SIG-M5 treated with dmso at 0.1 percent for 504 hours (cell line): Measurements from ENCODE around the gene SHROOM2.
A peak's percentile ranks its signal among the peaks of the same experiment; 100 is the strongest.

Source experiments
- DNase-seq: peaks from one replicate; lab custom pipeline; 2025; ENCODE audit not compliant: unreplicated experiment; lab: John Stamatoyannopoulos, UW

The SHROOM2 gene

GRCh38 chrX:9895225-9895912 is 109.1 kb downstream of the SHROOM2 start:
- no peak for DNase-seq

DNA sequence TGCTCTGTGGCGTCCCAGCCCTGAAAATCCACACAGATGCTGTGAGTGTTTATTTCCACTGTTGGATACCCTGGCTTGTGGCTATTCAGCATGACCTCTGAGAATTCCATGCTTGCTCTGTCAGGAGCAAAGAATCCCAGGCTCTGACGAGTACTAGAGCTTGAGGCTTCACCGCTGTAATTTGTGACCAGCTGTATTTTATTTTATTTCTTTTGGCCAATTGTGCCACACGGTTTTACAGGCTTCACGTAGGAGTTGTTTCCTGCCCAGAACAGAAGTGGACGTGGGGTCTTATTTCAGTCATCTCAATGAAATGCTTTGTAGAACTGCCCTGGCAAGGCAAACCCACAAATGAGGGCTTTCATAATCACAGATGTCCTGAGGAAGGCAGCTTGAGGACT is 111.5 kb downstream of the SHROOM2 start:
- no peak for DNase-seq

- no peak for DNase-seq
Observed at GRCh38 chrX:9899640-9900111, 113.4 kb downstream of the SHROOM2 start.

GRCh38 chrX:9902656-9903055 is 116.4 kb downstream of the SHROOM2 start:
- no peak for DNase-seq

DNA sequence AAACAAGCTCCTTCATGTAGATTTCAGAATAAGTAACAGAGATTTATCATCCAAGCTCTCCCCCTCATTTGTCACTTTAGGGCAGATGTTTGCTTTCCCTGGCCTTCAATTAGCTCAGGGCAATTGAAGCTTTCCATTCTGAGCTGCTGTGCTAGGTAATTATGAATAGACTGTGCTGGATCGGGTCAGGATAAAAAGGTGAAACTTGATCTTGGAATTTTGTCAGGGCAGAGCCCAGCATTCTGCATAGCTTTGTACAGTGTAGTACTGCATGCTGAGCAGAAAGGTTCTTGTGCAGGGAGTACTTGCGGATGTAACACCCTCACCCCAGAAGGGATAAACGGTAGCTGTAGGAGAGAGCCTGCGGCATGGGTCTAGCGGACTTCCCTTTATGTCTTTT is 116.9 kb downstream of the SHROOM2 start:
- no peak for DNase-seq

DNA sequence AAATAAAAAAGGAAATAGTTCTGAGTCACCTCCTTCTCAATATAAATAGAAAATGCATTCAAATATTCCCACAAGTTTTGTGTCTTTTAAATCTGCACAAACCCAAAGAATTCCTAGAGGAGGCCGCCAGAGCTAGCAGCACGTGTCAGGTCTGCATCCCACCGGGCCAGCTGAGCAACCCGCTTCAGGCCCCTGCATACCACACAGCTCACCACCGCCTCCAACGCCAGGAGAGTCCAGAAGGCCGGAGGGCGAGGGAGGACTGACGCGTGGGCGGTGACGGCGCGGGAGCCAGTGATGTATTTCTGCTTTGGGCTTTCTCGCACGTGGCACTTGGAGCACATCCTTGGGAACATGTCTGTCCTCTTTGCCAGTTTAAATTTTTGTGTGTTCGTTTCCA is 119.1 kb downstream of the SHROOM2 start:
- no peak for DNase-seq

DNA sequence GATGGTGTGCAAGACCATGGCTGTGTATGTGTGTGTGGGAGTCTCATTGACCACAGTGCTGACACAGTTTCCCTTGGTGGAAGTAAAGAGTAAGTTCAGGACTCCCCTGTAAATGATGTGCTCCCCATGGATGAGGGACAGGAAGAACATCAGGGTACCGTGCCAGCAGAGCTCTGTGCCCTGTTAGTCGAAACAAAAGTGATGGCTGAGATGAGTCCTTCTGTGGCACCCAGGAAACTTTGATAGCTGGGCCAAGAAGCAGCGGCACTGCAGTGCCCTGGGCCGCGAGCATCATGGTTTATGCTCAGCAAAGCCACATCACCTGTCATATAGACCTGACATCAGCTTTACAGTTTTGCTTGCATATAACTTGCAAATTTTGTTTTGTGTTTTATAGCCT is 119.5 kb downstream of the SHROOM2 start:
- no peak for DNase-seq

DNA sequence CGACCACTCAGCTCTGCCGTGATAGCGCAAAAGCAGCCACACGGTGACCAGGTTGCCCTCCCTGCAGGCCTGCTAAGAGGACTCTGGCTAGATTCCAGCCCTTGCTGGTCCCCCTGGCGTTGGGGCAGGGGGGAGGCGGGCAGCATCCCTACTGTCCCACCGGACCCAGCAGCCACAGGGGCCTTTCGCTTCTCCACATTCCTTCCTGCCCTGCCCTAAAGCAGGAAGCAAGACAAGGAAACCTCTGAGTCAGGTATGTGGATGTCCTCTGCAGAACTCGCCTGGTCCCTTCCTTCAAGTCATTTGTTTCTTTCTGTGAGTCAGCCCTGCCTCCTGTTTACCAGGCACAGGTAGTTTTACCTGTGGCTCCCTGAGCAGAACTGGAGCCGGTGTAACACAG is 120.7 kb downstream of the SHROOM2 start:
- DNase-seq = peak; percentile 26

DNA sequence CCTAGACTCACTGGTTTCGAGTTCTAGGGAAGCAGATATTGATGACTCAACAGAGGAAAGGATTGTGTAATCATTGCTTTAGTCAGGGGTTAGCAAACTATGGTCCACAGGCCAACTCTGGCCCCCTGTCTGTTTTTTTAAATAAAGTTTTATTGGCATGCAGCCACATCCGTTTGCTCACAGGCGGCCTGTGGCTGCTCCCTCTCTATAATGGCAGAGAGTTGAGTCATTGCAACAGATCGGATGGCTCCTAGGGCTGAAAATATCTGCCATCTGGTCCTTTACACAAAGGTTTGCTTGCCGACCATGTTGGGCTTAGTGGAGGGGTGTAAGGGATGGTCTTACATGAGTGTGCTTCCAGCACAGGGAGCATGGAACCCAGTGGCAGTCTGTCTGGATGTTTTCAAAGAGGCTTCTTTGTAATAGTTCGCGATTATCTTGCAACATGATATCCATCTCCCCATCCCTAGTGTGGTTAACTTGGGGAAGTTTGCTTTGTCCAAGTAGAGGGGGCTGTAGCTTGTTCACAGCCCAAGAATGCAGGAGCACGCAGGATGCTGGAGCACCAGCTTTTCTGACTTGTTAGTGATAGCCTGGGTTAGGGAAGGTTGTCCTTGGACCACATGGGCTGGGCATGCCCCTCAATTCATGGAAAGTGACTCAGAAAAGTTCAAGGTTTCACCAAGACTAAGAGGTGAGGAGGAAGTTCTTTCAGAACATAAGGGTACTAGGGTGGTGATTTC is 121.6 kb downstream of the SHROOM2 start:
- peak; percentile 76 for DNase-seq

DNA sequence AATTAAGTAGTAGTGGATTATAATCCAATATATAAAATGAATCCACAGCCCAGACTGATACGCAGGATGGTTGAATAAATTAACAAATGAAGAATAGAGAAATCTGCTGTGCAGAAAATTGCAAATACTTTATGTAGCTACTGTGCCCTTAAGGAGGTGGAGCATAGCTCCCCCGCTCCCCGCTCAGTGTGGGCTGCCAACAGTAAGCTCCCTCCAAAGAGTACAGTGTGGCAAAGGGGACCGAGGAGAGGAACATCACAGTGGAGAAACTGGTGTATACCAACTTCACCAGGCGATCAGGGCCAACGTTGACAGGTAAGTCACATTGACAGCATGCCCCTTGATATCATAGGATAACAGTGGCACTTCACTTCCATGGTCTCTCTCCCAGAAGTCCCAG is 123.0 kb downstream of the SHROOM2 start:
- no peak for DNase-seq

GRCh38 chrX:9911487-9911886 is 125.3 kb downstream of the SHROOM2 start:
- DNase-seq = peak; percentile 79

DNA sequence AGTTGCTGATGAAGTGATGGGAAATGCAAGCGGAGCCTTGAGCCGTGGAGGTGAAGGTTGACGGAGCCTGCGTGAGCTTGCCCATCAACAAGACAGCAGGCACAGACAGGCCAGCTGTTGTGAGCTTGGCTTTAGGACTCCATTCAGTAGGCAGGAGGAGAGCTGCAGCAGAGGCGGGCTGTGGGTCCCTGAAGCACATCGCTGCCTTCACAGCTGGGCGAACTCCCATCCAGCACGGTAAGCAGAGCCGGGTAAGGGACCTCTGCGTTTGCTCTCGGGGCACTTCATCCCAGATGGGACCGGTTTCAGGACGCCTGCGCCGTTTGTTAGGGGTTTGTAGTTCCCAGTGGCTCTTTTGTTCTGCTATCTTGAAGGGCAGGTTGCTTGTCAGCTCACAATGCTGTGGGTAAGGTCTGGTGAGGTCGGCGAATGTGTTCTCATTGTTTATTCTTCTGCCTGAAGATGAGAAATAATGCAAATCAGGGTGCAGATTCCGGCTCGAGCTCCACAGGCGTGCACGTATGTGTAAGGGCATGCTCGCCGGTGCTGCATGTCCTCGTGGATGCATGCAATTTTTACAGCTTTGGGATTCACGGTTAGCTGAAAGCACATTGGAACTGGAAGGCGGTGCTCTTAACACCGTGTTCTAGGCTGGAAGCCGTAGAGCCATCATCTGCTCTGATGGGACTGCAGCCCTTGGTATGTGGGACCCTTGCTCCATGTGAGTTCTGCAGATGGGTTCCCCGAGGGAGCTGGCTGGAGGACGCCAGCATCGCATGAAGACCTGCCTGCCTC is 126.3 kb downstream of the SHROOM2 start:
- DNase-seq = no peak

DNA sequence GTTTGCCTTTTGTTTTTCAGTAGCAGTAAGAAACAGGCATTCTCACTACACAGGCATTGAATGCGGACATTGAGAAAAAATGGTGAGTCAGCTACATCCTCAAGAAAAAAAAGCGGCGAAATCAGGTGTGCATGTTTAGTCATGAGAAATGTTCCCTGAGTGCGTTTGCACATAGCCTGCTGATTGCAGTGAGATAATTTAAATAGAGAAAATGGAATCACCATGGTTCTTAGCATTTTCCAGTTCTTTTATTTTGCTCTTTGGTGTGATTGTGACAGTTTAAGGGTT is 126.9 kb downstream of the SHROOM2 start:
- no peak for DNase-seq

GRCh38 chrX:9917861-9918260 is 131.6 kb downstream of the SHROOM2 start:
- no peak for DNase-seq

- no peak for DNase-seq
Observed at GRCh38 chrX:9919632-9920172, 133.5 kb downstream of the SHROOM2 start.

- no peak for DNase-seq
Observed at GRCh38 chrX:9921407-9921806, 135.2 kb downstream of the SHROOM2 start.

GRCh38 chrX:9923357-9923756 is 137.1 kb downstream of the SHROOM2 start:
- no peak for DNase-seq

- no peak for DNase-seq
Observed at GRCh38 chrX:9926002-9926401, 139.8 kb downstream of the SHROOM2 start.

DNA sequence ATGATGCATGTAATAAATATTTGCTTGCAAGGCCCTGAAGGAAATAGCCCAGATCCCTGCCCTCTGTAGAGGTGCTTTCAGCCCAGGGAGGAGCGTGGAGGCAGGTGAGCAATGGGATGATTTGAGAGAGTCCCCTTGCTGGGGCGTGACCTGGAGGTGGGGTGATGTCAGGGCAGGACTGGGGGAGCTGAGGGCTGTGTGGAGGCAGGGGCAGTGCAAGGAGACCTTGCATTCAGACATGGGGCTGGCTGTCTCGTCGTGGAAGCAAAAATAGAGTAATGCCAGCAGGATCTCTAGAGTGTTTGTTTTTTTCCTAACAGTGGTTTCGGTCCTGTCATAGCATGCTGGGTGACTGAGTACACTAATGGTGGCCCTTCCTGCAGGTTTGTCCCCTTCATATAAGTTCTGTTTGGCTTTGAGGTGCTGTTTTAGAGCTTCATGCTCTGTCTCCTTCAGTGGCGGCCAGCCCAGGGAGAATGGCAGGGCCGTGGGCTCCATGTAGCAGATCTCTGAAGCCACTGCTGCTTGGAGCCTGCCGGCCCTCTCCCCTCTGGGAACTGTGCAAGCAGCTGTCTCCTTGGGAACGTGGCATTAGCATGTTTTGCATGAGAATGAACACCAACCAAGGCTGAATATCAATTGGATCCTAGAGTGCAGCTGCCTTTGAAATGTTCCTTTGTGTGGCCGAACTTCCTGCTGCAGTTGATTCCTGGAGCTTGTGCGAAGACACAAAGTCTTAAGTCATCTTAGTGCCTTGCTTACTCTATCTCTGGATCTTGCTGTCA is 141.7 kb downstream of the SHROOM2 start:
- no peak for DNase-seq

- no peak for DNase-seq
Observed at GRCh38 chrX:9935436-9935835, 149.2 kb downstream of the SHROOM2 start.

DNA sequence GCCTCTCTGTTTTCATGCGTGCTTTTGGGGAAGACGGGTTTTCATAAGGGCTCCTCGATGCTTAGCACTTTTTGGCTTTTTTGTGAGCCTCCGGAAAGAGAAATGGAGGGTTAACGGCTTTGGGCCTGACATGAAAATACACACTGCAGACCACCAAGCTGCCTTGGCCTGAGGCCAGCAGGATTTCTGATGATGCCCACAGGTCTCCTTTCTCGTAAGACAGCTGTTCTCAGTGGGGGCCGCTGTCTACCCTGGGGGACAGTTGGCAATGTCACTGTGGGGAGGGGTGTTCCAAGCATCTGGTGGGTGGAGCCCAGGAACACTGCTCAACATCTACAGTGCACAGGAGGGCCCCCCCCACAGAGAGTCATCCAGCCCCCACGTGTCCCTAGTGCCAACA is 151.5 kb downstream of the SHROOM2 start:
- DNase-seq = no peak
